GM19438 (cell line): Measurements from ENCODE around the gene XKR3.
"Not testable (repeated sequence)": the region's sequence is repeated elsewhere in the genome, so short reads cannot be mapped to it uniquely, and the experiment has no call there.

ENCODE experiments used
- ATAC-seq: cut with Tn5 transposase; IDR thresholded peaks from one replicate; pipeline ENCODE4 v1.9.1; 2021; ENCODE audit warnings: low read depth; ENCODE audit not compliant: unreplicated experiment

XKR3 gene

GRCh38 chr22:16760416-16760815, 64.8 kb downstream of the XKR3 start:
- not testable (repeated sequence) for ATAC-seq

- ATAC-seq, result not testable (repeated sequence)
Observed at GRCh38 chr22:16749282-16749681, 75.9 kb downstream of the XKR3 start.

- not testable (repeated sequence) for ATAC-seq
Observed at GRCh38 chr22:16748160-16748929, 76.9 kb downstream of the XKR3 start.

GRCh38 chr22:16747266-16748159, 77.7 kb downstream of the XKR3 start:
- not testable (repeated sequence) for ATAC-seq

- ATAC-seq, result not testable (repeated sequence)
Observed at GRCh38 chr22:16734271-16734670, 90.9 kb downstream of the XKR3 start.
